ENCODE measurements around the gene HEATR1.
"Not testable (repeated sequence)": the region's sequence is repeated elsewhere in the genome, so short reads cannot be mapped to it uniquely, and the experiment has no call there.

Gene HEATR1

DNA sequence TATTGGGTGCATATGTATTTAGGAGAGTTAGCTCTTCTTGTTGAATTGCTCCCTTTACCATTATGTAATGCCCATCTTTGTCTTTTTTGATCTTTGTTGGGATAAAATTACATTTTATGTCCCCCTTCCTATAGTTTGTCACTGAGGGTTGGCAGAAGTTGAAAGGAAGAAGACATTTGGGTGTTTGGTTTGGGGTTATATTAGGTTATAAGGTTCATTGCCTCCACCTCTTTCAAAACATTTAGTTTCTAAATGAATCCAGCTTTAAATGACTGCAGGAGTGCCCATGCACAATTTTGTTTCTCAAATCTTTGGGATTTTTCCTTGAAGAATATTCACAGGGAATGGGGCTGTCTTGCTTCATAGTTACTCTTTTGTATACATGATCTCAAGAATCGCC lies 95.1 kb downstream of the HEATR1 start:
- no peak for DNase-seq

DNA sequence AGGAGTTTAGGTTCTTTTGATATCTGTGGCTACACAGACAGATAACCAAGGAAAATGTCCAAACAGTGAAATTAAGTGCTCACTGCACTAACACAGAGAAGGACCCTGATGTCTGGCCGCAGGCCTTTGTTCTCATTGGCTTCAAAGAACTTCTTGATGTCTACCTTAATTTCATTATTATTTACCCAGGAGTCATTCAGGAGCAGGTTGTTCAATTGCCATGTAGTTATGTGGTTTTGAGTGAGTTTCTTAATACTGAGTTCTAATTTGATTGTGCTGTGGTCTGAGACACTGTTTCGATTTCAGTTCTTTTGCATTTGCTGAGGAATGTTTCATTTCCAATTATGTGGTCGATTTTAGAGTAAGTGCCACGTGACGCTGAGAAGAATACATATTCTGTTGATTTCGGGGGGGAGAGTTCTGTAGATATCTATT lies 95.7 kb downstream of the HEATR1 start:
- DNase-seq: no peak

DNA sequence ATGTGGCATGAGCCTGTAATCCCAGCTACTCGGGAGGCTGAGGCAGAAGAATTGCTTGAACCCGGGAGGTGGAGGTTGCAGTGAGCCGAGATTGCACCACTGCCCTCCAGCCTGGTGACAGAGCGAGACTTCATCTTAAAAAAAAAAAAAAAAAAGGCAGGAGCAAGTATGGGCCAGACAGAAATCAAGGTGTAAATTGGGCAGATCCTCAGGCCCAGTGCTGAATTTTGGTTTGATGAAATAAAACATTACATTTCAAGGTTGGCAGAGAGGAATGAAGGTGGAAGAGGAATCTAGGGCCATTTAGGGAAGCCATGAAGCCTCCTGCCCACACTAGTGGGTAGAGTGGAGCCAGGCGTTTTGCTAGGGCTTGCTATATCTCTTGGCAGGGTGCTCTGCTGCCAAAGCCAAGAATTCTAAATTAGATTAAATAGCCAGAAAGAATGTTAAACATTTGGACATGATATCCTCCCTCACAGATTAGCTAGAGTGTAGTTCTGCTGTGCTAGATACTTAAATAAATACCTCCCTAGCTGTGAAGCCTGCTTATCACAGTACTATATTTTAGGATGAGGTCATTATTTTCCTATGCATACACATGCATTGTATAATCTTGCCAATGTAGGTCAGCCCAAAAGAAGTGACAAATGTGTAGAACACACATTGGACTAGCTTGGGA lies 97.2 kb downstream of the HEATR1 start:
- DNase-seq: no peak

DNA sequence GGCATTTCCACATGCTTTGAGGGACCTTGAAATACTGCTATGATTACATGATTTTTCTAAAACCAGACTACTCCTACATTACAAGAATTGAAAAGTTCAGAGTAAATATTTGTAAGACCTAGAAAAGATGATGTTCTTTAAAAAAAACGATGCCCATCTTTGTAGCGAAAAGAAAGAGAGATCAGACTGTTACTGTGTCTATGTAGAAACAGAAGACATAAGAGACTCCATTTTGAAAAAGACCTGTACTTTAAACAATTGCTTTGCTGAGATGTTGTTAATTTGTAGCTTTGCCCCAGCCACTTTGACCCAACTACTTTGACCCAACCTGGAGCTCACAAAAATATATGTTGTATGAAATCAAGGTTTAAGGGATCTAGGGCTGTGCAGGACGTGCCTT lies 100.0 kb downstream of the HEATR1 start:
- not testable (repeated sequence) for DNase-seq

DNA sequence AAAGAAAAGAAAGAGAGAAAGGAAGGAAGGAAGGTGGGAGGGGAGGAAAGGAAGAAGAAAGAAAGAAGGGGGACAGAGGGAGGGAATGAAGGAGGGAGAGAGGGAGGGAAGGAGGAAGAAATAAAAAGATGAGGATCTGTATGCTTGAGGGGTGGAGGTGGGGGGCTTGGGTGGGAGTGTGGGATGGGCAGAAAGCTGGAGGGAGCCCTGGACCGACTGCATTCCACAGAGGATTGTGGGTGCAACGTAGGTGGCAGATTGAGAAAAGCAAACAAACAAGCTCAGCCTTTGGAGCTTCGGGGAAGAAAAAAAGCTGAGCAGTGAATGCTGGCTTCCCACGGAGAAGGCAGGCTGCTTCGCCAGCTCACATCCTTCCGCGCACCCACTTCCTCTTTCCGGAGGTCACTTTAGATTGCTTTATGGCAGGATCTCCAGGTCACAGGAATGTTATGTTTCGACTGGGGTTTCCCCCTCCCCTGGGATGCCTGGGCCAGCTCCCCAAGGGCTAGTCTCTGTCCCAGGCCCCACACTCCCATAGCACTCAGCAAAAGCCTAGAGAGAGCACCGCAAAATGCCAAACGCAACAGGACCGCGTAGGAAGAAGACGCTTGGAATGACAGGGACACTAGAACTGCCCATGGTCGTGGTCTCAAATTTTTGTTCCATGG lies 101.2 kb downstream of the HEATR1 start:
- DNase-seq: peak; percentile 59

DNA sequence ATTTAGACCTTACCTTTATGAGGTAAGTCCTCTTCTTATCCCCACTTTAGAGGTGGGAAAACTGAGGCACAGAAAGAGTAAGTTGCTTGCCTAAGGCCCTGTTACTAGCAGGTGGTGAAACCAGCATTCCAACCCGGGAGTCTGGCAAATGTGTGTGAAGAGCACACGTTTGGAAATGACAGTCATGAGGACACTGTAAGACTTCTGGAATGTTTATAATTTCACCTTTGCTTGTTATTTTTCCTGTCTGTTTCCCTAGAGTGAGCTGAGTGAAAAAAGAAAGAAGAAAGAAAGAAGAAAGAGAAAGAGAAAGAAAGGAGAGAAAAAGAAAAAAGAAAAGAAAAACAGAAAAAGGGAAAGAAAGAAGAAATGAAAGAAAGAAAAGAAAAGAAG lies 101.7 kb downstream of the HEATR1 start:
- no peak for DNase-seq

DNA sequence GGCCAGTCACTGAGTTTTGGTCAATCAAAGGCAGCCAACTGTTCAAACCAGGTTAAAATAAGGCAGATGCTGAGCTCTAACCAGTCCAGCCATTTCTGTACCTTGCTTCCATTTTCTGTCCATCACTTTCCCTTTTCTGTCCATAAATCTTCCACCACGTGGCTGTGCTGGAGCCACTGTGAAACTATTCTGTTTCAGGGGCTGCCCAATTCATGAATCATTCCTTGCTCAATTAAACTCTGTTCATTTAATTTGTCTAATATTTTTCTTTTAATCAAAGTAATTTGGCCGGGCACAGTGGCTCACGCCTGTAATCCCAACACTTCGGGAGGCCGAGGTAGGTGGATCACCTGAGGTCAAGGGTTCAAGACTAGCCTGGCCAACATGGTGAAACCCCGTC lies 103.2 kb downstream of the HEATR1 start:
- DNase-seq: no peak

Data from left hindlimb (tissue), 1 donor.